GM12873 (cell line): ENCODE data around the gene CHST9.

Source experiments
- CTCF ChIP-seq: IDR thresholded peaks from 2 replicates; pipeline ENCODE4 v1.5.1; 2012; ENCODE audit warnings: low read depth, mild to moderate bottlenecking, moderate library complexity, low read length, control low read depth; ENCODE audit not compliant: insufficient read depth; ENCODE audit errors: missing control alignments

CHST9 gene

DNA sequence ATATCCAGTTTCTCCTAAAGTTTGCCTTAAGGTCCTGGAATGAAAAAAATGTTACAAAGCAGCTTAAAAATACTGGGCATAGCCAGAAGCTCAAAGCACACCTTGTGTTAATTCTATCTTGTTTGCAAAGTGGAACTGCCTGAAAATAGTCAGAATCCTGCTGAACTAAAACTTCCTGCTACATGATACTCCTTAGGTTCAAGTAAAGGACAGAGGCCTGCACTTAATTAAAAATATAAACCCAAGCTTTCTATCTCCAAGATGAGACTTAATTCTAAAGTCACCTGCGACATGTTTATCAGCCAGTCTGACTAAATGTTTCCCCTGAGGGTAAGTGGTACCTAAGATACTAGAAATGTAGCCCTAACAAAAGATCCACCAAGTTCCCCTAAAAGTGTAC, 103.4 kb downstream of the CHST9 start:
- no peak for TF ChIP-seq CTCF

DNA sequence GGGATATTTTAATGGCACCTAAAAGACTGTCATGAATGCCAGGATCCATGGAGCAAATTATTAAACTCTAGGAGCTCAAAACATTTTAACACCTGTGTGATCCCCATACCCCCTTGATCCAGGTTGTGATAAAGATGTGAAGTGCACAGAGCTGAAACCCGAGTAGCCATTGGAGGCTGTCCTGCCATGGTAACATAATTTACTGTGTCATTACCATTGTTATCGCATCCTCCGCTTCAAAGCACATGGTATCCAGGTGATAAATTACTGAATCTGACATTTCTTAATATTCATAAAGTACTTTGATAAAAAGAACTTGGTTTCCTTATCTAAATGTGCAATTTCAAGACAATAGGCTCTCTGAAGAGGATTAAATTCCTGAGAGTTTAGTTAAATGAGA, 109.3 kb downstream of the CHST9 start:
- no peak for TF ChIP-seq CTCF

DNA sequence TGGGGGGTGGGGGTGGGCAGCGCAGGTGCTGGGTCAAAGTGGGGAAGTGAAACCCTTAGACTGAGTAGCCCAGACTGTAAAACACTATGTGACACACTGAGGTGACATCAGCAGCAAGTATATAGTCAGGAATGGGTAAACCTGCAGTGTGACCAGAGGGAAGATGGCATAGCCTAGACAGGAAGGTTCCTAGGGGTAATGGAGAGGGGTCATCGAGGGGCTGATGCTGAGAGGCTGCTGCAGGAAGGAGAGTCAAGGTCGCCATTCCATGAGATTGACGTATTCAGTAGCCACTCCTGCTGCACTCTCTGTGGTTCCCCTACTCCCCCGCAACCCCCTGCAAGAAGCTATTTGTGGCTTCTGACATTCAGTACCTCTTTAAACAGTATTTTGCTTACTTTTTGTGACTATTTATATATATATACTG, 111.7 kb downstream of the CHST9 start:
- TF ChIP-seq CTCF = no peak

GRCh38 chr18:27064673-27065072, 120.4 kb downstream of the CHST9 start:
- TF ChIP-seq CTCF = no peak

- no peak for TF ChIP-seq CTCF
Observed at GRCh38 chr18:27062802-27063201, 122.3 kb downstream of the CHST9 start.

DNA sequence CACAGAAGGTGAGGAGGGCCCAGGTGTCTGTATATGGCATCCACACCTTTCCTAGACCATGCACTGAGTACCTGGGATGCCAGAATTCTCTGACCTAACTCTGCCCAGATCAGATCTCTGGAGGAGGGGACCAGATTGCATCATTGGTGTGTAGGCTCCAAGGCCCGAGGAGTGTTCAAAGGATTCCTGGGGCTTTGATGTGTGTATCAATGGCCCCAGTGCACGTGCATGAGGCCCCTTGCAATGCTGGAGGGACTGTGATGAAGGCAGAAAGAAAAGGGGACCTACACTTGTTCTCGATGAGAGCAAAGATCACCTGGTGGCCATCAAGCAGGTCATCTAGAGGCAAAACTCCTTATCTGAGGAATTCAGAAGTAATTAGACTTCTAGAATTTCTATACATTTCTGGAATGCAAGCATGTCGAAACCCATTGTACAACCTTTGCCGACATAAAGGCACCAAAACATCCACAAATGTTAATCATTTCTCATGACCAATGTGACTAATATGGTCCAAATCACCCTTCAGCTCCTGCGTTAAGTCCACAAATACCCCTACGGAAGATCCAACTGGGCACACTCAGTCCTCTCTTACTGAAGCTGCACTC, 123.5 kb downstream of the CHST9 start:
- no peak for TF ChIP-seq CTCF

DNA sequence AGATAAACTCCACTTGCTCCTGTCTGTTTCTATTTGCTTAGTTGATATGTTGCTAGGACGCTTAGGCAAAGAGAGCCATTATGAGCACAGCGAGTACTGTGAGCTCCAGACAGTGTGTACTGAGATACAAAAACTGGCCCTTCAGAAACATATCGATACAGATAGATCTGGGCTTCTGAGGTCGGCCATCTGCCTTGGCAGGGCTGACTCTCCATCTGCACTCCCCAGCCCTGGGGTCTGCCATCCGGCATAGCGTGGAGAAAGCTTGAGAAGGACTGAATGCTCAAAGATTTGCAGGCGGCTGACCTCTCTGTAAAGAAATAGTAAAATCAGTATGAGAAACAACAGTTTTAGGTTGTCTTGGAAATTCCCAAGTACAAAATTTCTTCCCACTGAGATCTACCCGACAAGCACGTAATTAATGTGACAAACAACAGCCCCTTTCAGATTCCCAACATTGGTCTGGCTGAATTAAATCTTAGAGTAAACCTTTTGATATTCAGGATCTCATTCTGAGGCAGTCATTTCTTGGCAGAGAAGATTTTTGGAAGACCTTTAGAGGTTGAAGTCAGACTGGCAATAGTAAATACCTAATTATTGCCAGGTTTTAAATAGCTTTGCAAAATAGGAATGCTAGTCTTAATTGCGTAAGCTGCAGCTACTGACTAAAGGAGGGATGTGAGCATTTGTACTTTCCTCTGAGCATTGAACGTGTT, 127.4 kb downstream of the CHST9 start:
- no peak for TF ChIP-seq CTCF
